RKO (cell line): ENCODE data around the gene DUSP19.

Experiments
- DNase-seq: peaks from one replicate; pipeline ENCODE4 v3.0.0-alpha.2; 2016; ENCODE audit warnings: low spot score

DUSP19 gene

DNA sequence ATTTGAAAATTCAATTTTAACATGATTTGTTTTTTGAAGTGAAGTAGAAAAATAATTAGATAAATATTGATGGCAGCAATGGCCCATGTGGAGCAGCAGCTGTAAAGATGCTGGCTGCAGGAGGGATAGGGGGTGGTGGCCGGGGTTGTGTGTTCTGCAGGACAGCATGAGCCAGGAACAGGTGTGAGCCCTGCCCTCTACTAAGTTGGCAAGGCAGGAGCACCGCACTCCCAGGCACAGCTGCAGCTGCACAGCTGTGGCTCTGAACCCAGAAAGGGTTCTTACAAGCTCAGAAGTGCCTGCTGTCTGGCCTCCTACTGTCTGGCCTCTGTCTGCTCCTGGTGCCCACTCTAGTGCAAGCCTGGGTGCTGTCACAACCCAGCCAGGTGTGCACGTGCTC, 10.0 kb upstream of the DUSP19 start:
- no peak for DNase-seq

DNA sequence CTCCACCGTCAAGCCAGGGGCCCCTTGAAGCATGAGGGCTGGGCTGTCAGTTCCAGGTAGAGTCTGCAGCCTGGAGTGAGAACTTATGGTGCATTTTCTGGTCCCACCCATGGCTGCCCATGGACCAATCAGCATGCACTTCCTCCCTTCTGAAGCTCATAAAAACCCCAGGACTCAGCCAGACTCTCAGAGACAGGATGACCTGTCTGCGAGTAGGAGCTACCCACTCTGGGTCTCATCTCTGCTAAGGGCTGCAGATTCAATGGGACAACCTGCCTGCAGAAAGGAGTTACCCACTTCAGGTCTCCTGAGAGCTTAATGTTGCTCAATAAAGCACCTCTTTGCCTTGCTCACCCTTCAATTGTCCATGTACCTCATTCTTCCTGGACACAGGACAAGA, 9.4 kb upstream of the DUSP19 start:
- DNase-seq = no peak

DNA sequence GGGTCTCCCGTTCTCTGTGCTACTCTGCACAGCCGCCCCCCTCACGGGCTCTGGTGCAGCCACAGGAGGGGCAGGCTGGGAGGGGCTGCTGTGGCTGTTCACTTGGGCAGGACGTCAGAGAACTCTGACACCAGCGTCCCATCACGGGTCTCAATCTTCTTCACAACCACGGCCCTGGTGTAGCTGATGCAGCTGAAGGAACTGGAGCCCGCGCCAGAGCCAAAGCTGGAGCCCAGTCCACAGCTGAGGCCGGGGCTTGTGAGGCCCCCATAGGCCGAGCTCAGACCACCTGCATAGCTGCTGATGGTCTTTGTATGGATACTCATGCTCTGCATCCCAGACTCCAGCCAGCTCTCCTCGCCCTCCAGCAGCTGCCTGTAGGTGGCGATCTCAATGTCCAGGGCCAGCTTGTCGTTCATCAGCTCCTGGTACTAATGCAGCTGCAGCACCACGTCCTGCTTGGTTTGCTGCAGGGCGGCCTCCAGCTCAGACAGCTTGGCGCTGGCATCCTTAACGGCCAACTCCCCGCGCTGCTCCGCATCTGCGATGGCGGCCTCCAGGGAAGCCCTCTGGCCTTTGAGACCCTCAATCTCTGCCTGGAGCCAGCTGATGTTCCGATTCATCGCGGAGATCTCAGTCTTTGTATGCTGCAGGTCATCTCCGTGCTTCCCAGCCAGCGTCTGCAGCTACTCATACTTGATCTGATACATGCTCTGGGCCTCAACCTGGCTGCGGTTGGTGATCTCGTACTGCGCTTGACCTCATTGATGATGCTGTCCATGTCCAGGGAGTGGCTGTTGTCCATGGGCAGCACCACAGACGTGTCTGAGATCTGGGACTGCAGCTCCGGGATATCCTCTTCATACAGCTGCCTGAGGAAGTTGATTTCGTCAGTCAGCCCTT, 7.4 kb upstream of the DUSP19 start:
- no peak for DNase-seq

DNA sequence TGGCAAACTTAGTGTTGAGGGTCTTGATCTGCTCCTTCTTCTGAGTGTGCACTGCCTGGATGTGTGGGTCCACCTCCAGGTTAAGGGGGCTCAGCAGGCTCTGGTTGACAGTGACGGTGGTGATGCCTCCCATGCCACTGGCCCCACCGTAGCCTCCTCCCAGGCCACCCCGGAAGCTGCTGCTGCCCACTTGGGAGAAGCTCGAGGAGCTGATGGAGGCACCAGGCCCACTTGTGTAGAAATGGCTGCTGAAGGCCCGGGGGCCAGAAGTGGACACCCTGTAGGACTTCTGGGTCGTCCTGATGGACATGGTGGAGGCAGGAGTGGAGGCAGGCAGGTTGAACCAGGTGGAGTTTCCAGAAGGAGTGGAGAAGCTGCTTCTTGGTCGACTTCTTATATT, 6.4 kb upstream of the DUSP19 start:
- no peak for DNase-seq

DNA sequence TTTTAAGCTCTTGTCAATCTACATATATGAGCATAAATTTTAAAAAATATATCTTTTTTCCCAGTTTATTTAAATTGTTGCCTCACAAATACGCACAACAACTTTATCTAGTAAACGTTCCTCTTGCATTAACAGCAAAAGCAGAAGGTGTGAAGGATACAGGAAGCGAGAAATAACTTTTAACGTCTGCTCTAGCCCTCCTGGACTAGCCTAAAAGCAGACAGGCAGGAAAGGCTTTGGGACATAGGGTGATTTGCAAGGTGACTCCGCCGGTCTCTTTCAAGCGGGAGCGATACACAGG, 434 bp upstream of the DUSP19 start:
- peak; percentile 73 for DNase-seq

DNA sequence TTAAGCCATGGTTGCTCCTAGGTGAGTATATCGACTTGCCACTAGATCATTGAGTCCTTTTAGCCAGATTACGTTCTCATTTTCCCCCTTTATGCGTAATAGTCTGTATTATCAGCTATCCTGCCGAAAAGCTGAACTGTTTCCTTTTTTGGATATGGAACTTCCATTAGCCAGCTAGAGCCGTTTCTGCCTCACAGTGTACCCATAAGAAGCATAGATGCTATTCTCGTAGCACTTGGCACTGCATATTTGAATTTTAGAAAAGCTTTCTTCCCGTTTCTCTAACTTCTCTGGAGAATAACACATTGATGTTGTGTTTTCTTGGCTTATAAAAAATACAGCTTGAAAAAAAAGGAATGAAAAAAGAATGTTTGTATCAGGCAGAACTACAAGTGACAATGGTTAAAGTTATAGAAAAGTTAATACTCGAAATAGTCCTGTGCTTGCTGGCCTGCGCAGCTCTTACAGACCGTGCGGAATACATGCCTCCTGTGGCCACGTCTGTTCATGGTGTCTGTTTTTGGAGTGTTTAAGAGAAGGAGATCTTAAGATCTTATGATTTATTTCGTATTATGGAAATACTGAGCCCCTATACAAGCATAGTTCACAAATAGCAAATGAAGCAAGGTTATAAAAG, 710 bp downstream of the DUSP19 start:
- DNase-seq = peak; percentile 69

DNA sequence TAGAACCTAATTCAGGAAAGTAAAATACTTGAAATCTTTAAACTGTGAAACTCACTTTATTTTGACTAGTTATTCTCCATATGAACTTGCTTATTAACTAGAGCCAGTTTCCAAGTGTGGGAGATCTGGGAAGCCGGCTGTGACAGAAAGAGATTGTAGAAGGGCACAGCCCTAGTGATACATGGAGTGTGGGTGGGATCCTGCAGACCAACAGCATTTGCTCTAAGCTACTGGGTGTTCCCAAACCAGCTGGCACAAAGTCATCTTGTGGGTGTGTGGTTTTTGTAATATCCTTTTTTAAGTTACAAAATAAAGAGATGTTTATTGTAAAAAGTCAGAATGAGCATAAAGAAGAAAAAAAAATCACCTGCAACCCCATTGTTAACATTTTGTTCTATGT, 3.4 kb downstream of the DUSP19 start:
- no peak for DNase-seq

DNA sequence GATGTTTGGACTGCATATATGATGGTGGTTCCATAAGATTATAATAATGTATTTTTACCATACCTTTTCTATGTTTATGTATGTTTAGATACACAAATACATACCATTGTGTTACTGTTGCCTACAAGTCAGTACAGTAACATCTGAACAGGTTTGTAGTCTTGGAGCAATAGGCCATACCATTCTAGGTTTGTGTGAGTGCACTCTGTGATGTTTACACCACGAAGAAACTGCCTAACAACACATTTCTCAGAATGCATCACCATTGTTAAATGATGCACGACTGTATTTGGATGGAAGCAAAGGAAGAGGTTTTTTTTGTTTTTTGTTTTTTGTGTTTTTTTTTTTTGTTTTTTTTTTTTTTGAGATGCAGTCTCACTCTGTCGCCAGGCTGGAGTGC, 9.5 kb downstream of the DUSP19 start:
- DNase-seq = no peak

DNA sequence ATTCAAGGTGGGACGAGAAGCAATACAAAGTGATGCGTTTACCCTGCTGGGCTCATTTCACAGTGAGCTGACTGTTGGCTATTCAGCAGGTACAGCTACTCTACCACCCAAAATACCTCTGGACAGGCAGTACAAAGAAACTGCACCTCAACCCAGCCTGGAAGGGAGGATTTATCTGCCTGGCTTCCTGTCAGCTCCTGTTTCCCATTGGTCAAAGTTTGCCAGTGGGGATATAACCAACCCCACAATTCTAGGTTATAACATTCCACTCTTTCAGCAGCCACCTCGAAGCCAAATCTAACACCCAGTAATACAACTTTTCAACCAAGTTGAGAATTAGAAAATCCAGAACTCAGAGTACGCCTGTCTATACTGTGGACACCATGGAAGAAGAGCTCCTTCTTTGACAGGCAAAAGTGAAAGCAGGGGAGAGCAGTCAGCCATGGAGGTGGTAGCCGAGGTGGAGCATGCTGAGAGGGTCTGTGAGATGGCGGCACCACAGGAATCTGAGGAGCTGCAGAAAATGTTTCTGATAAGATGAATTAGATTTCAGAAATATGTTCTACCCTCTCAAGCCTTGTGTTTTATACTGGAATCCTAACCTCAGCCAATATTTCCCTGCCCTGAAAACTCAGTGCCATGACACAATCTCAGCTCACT, 10.8 kb downstream of the DUSP19 start:
- no peak for DNase-seq

DNA sequence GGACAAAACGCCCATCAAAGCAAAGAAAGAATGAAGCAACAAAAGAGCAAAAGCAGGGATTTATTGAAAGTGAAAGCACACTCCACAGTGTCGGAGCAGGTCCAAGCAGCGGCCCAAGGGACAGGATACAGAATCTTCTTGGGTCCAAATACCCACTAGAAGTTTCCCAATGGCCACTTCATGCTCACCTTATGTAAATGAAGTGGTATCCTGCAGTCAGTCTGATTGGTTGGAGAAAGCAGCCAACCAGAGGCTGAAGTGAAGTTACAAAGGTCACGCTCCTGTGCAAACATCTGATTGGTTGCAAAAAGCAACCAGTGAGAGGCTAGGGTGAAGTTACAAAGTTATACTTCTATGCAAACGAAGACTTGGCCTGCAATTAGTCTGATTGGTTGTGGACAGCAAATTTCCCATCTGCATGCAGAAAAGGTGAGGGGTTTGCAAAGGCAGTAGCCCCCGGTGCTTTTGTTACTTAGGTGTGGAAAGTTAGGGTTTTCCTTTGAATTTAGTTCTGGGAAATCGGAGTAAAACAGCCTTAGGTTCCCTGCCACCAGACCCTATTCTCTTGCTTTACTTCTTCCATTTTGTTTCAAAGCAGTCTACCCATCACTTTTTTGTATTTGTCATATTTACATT, 12.9 kb downstream of the DUSP19 start:
- DNase-seq = no peak

DNA sequence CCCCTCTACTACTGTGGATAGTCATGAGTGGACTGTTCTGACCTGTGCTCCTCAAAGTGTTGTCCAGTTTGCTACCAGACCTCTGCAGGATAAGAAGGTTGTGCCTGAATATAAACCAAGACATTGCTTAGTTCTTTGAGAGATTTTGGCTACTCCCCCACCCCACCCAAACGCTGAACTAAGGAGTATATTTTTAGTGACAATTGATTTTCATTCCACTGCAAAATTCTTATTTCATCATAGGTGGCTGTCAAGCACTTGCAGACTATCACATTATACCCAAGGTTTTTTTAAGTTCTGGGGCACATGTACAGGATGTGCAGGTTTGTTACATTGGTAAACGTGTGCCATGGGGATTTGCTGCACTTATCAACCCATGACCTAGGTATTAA, 13.4 kb downstream of the DUSP19 start:
- no peak for DNase-seq

DNA sequence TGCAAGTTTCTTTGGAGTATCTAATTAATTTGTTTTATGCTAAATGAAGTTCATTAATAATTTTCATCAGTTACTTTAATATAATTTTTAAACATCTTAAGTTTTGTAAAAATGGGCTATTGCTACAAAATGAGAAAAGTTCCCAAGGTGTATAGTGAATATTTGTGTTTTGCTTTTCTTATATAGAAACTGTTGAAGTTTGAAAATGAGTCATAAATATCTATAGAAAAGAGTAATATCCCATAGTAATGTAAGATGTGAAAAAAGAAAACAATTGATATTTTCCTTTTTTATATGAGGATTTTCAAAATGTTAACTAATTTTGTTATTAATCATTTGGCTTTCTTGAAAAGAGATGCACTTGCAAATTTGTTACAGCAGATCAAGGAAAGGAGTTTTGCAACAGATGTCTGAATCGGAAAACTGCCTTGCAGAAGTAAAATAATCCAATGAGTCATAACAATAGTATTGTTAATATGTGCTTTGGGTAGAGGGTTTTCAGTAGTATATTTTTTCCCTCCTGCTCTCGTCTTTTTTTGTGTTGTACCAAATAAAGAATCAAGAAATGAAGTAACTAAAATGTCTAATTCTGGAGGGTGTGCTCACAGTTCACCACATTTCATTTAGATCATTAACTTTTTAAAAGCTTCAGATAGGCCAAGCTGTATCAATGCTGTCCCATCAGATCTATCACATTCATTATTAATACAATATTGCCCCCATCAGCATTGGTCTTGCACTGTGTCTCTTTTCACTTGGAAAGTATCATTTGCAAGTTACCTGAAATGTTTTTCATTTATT, 15.5 kb downstream of the DUSP19 start:
- no peak for DNase-seq

DNA sequence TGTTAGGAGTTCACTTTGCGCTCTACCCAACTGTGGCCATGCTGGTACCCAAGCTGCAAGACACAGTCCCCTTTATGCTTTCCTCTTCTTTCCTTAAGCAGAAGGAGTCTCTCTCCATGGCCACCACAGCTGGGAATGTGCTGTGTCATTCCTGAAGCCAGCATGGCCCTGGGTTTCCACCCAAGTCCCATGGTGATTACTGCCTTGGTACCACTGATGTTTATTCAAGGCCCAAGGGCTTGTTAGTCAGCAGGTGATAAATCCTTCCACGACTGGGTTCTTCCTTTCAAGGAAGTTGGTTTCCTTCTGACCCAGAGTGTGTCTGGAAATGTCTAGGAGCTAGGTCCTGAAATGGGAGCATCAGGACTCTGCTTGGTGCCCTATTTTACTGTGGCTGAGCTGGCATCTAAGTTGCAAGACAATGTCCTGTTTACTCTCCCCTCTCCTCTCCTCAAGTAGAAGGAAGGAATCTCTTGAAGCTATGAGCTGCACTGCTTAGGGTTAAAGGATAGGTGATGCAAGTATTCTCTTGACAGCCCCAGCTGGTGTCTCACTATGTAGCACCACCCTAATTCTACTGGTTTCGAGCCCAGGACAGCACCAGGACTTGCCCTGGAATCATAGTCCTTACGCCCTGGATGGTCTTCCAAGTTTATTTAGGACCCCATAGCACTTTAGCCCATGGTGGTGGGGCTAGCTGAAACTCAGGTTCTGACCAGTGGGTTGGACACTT, 27.0 kb downstream of the DUSP19 start:
- no peak for DNase-seq

DNA sequence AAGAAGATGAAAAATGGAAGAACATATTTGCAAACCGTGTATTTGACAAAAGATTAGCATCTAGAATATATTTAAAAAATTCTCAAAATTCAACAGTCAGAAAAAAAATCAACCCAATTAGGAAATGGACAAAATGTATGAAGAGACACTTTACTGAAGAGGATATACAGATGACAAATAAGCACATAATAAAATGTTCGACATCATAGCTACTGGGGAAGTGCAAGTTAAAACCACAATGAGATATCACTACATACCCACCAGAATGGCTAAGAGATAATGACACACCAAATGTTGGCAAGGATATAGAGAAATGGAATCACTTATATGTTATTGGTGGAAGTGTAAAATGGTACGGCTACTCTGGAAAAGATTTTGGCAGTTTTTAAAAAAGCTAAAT, 34.0 kb downstream of the DUSP19 start:
- DNase-seq = no peak

DNA sequence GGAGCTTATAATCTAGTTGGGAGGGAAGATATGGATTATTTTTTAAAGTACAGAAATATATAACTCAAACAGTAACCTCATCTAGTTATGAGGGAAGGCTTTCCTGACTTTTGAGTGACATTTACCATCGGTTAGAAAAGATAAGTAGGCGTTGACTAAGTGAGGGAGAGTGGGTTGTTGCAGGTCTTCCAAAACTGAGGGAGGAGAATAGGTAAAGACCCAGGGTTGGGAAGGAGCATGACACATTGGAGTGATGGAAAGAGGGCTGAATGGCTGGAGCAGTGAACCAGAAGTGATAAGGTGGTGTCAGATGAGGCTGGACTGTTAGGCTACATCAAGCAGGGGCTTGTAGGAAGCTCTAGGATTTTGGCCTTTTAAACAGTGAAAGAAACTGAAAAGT, 35.1 kb downstream of the DUSP19 start:
- no peak for DNase-seq

DNA sequence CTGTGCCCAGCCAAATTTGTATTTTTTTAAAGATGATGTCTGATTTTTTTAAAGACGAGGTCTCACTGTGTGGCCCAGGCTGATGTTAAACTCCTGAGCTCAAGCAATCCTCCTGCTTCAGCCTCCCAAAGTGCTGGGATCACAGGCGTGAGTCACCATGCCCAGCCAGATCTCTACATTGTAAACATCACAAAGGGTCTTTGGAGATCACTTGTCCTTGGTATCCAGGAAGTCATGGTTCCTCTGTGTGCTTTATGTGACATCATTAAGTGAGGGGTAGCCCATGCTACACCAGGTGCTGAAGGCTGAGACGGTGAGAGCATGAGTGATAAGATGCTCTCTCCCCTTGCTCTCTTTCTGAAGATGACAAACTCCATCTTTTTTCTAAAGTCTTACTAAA, 38.7 kb downstream of the DUSP19 start:
- no peak for DNase-seq

DNA sequence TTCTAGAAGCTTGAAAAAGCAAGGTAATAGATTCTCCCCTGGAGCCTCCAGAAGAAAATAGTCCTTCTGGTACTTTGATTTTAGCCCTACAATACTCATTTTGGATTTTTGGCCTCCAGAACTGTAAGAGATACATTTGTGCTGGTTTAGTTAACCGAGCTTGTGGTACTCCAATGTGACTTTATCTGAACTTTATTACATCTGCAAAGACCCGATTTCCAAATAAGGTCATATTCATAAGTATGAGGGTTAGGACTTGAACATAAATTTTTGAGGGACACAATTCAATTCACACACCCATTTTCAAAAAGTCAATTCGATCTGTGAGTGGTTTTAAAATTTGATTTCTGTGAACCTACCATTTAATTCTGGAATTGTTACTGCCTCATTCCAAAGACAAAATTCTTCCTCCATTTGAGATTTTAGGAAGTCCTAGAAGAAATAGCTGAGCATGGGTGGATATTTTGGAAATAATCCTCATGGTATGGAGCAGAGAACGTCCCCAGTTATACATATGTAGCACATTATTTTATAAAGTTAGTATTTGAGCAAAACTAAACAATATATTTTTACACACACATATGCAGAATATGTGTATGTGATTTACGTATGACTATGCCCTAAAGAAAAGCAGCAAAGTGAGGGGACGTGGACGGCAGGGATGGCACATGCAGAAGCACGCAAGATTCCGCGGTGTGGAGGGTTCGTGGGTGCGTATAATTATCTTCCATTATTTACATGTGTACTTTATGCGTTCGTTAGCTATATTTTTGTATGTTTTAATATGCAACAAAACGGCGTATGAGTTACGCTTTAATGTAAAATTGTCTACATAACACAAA, 44.8 kb downstream of the DUSP19 start:
- DNase-seq = peak; percentile 28

DNA sequence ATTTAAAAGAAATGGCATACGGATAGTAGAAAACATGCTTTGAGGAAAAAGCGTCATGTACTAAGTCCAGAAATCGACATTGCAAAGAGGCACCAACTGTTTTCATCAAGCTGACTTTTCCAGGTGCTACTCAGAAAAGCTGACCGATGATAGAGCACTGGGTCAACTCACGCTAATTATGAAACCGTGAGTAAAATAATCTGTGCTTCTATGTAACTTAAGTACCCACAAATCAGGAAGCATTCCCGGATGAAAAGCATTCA, 45.3 kb downstream of the DUSP19 start:
- no peak for DNase-seq

DNA sequence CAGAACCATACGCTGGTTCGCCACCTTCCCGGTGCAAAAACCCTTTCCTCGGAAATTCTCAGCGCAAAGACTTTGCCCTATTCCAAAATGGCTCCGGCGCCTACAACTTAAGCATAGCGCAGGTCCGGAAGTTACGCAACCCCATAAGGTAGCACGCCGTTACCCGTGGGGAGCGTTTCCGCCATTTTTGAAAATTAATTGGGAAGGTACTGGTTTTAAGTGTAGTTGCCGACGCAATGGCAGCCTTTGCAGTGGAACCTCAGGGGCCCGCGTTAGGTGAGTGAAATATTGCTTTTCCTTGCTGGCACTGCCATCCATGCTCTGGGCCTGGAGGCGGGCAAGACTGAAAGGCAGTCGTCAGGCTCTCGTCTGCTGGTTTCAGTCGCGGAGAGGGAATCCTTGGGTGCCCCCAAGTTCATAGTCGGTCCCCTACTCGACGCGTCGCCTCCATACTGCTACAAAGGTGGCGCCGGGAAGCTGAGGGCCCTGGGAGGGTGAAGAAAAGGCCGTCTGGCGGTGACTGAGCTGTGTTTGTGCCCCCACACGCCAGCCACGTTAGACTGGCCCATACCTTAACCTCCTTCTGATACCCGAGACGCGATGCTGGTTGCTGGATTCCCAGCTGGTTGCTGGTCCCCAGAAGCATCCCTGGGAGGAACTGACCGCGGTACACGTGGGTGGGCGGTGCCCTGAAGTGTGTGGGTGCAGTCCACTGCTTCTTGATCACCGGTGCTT, 45.8 kb downstream of the DUSP19 start, which contains the start of gene NUP35:
NUP35 (plus strand) TSS at position 222 of the 735 bp plus-strand sequence; CDS start at position 237, 15 bp downstream.
- DNase-seq = peak; percentile 96

DNA sequence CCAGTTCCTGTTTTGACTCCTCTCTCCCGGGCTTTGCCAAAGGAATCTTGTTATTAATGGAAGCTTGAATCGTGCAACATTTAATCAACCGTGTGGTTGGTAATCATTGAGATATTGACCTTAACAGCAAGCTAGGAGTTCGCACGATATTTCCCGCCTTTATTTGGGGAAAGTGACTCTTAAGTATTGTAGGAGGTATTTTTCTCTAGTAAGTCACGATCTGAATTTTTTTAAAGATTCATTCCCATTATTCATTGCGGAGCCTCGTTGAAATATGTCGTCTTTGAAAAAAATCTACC, 46.4 kb downstream of the DUSP19 start:
- no peak for DNase-seq
